HG03139 (cell line): ENCODE measurements around the gene DMBX1.
A peak's percentile ranks its signal among the peaks of the same experiment; 100 is the strongest.

ENCODE experiments used
- ATAC-seq: cut with Tn5 transposase; IDR thresholded peaks from one replicate; pipeline ENCODE4 v1.9.1; 2021; ENCODE audit not compliant: unreplicated experiment

The DMBX1 gene

DNA sequence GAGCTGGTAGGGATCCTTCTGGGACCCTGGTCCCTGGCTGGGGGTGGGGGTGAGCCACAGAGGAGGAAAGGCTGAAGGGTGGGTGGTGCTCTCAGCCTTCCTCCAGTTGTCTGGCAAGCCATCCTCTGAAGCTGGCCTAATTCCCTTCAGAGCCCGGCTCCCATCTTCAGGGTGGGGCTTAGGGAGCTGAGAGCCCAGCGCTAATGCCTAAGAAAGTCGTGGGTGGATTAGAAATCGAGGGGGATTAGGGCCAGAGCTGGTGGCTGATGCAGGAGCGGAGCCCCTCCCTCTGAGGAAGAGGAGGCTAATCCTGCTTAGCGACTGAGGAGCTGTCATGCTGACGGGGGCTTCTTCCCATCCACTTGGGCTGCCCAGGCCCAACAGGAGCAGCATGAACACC is 30.8 kb upstream of the DMBX1 start:
- no peak for ATAC-seq

DNA sequence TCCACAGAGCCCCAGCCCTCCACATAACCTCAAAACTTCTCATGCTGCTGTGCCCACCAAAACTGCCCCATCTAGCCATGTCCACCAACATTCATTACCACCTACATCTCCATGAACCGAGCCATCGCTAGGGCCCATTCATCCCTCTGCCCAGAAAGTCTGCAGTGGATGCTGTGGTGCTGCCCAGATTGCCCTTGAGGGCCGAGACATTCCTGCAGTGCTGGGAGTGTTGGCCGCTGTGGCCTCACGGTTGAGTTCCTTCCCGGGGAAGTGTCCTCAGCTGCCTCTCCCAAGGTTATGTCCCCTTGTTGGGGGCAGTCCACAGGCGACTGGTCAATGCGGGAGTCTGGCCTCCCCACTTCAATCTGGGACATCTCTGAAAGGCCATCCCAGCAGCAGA is 30.3 kb upstream of the DMBX1 start:
- ATAC-seq, result no peak

DNA sequence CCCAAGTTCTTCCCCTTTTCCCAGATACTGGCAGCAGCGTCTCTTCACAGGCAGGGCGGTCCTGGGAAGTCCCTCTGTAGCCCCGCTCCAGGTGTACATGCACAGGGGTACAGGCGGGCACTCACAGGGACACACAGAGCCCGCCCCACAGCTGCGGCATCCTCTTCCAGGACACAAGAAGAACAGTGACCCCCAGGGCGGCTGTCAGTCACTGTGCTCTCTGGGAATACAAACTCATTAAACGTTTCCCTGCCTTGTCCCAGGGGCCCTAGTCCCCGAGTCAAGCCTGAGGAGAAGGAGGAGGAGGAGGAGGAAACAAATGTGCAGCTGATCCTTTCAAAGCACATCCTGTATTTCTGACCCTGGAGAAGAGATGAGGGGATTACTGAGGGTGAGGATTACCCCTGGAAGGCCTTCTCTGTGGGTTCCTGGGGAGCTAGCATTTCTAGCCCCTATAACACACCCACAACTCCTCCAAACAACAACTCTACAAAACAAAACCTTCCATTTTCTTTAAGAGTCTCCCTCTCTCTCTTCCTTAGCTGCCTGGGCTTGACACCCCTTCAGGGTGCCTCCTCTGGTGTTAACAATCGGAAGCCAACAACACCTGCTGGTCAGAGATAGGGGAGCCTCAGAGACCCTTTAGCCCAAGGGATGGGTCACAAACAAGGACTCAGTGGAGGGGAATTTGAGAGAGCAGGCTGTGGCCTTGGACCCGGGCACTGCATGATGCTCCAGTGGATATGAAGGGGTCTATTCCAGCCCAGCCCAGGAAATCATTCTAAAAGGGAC is 28.4 kb upstream of the DMBX1 start:
- no peak for ATAC-seq

DNA sequence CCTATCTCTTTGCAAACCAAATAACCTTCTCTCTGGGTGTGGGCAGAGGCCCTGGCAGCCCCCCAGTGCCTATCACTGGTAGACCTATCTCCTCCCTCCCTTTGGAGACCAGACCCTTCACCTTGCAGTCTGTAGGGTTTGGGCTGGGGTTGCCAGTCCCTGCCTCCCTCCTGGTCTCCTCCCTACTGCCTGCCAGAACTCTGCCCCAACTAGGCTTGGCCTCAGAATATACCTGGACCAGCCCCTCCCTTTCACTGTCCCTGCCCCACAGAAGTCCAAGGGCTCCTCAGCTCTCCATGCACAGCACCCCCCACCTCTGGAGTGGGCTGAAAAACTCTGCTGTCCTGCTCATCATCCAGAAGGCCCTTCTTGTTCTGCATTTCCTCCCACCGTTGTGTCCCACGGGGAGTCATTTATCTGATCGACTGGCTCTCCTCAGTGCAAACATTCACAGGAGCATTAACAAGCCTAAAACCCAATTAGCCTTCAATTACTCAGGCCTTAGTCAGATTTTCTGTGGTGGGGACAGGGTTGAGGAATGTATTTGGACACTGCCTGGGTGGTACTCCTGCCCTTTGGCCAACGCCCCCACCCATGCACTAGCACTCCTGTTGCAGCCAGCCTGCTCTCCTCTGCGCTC is 27.7 kb upstream of the DMBX1 start:
- no peak for ATAC-seq

DNA sequence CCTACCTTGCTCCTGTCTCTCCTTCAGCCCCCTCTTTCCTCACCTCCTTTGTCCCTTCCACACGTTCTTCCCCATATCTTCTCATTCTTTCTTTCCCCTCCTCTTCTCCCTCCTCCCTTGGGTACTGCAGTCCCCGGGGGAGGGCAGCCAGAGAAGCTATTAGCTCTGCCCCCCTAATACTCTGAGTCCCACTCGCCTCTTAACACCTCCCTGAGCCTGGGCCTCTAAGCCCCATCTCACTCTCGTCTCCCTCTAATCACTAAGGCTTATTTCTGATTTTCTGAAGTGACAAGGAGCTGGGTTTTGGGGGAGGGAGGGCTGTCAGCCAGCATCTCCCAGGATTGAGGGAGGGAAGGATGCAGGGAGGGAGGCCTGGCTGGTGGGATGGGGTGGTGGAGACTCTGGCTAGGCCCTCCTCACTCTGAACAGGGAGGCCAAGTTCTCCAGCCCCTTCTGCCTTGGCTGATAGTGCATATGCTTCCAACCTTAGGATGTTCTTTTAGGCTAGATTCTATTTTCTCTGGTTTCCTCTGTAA is 25.6 kb upstream of the DMBX1 start:
- no peak for ATAC-seq

DNA sequence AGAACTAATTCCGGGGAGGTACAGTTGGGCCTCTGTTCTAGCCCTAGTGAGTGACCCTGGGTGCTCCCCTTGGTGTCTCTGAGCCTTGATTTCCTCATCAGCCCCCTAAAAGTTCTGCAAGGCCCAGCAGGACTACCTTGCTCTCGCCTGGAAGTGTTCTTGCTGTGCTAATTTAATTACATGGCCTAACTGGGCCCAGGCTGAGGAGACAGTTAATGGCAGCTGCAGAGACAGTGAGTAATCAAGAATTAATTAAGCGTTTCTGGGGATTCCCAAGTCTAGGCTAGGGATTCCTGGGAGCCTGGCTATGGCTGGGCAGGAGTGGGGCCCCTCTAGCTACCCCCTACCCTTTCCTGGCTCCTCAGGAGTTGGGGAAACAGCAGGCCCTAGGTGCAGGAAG is 24.7 kb upstream of the DMBX1 start:
- ATAC-seq, result no peak

DNA sequence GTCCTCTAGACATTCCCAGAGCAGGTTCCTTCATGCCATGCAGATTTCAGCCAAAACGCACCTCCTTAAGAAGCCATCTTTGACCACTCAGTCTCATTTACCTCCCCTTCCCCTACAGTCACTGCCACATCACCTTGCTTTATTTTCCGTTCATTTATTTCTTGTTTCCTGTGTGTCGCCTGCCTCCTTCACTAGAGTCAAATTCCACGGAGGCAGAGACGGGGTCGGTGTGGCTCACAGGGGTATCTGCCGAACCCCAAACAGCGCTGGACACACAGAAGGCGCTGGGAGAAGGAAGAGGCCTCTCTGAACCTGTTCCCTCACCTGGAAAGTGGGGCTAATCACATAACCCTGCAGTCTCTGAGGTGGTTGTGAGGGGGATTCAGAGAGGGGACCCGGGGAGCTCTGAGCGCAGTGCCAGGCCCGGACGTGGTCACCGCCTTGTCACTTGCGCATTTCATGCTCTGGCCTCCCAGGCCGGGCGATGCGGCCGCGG is 23.6 kb upstream of the DMBX1 start:
- ATAC-seq, result no peak

DNA sequence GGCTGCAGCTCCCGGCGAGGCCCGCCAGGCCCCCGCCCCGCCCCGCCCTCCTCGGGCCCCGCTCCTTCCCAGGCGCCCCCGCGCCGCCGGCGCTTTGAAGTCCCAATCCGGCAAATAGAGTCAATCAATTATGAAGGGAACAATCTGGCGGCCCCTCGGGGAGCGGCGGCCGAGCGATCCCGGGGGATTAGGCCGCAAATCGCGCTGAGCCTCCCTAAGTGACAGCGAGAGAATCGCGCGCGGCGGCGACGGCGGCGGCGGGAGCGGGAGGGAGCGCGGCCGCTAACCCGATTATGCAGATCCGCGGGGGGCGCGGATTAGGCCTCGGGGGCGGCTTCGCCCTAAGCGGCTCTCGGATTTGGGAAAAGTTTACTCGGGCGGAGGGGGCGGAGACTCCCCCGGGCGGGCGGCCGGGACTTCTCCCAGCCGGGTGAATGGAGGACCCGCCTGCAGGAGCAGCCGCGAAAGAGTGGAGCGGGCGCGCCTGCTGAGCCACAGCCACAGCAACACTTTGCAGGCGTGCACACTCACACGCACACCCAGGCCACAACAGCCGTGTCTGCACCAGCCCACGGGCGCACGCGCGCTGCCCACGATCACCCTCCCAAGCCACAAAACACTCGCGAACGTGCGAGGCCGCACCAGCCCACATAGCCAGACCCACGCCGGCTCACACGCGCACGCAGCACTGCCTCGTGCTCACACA is 23.0 kb upstream of the DMBX1 start:
- ATAC-seq, result no peak

DNA sequence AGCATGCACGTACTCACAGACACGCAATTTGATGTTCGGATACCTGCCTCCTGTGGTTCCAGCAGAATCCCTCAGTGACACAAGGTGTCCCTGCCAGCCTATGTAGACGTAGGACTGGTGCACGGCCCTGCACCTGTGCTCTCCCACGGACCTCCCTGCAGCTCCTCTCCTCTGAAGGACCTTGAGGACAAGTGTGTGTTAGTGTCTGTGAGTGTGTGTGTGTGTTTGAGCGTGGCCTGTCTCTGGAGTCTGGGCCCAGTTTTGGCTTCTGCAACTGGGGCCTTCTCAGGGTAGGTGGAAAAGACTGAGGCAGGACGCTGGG is 22.5 kb upstream of the DMBX1 start:
- no peak for ATAC-seq

DNA sequence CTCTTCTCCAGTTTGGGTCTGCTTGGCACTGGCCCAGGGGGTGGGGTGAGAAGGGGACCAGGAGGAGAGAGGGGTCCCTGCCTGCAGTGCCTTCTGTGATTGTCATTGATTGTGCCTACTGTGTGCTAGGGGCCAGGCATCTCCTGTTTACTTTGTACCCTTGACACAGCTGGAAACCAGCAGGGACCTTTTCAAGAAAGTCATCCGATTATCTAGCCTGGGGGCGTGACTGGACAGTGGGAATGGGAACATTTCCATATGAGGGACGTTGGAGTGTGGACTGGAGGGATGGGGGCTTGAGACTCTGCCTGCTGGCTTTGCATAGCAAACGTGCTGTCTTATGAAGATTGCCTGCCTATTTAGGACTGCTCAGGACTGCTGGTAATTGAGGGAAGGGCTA is 19.8 kb upstream of the DMBX1 start:
- ATAC-seq, result no peak

DNA sequence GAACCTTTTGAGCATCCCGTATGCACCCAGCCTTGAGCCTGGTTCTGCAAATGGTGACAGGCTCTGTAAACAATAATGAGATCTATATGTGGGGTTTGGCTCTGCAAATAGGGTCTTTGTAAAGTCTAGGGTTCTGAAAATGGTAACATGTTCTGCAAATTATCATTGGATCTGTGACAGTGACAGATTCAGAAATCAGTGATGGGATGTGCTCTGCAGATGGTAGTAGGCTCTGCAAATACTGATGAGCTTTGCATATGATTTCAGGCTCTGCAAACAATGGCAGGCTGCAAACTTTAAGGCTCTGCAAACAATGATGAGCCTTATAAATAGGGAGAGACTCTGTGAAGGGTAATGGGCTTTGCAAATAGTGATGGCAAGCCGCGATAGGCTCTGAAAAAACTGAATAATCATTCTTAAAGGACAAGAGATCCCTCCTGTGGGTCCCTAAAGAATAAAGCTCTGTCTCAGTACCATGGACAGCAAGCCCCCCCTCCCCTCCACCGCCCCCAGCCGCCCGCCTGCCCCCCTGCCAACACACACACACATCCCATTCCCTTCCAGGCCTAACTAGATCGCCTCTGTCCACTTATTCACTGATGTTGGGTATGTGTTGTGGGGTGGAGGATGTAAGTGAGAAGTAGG is 17.7 kb upstream of the DMBX1 start:
- ATAC-seq, result no peak

DNA sequence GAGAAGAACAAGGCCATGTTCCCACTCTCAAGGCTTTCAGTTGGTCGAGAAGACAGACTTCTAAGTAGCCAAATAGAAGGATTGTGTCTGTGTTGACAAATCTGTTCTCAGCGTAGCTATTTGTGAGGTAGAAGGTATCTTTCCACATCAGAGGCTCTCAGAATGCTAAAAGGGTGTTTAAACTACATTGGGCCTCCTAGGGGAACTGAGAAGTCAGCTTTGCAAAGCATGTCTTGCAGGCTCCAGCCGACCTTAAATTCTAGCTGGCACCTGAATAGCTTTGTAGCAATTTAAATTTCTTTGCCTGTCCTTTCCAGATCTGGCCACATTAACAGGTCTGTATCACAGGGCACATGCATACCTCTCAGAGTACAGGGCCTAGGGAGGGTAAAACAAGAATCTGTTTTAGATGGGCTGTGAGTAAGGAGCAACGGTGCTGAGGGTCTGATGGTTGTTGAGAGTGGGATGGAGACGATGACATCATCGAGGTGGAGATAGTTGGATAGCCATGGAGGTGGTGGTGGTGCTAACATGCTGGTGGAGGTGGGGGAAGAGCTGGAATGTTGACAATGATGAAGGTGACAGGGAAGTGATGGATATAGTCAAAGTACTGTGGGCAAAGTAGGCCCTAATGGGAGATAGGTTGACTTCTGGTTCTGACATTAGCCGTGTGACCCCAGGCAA is 17.0 kb upstream of the DMBX1 start:
- ATAC-seq, result no peak

DNA sequence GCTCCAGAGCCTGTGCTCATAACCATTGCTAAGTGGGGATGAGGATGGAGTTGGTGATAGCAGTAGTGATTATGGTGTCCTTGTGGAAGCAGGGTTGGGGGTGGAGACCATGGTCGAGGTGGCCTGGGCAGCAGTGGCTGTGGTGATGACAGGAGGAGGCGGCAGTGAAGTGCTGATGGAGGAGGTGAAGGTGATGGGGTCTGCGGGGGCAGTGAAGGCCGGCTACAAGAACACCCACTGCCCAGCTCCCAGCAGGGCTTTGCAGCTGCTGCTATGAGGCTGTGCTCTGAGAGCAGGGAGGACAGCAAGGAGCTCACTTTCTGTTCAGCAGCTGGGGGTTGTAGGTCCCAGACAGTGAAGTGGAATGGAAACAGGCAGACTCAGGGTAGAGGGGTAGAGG is 15.6 kb upstream of the DMBX1 start:
- no peak for ATAC-seq

DNA sequence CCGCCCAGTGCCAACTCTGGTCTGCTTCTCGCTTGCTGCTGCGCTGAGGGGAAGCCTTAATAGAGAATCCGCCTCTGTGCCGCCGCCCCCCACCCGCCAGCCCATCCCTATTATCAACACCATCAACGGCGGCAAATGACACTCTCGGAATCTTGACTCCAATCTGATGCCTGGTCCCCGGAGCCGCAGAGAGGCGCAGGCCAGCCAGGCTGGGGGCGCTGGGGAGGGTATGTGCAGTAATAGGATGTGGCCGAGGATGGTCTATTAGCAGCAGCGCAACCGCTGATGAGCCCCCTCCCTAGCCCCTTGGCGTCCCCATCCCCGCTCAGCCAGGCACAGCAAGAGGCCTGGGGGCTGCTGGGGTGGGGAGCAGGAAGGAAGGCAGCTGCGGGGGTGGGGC is 15.1 kb upstream of the DMBX1 start:
- ATAC-seq, result no peak

DNA sequence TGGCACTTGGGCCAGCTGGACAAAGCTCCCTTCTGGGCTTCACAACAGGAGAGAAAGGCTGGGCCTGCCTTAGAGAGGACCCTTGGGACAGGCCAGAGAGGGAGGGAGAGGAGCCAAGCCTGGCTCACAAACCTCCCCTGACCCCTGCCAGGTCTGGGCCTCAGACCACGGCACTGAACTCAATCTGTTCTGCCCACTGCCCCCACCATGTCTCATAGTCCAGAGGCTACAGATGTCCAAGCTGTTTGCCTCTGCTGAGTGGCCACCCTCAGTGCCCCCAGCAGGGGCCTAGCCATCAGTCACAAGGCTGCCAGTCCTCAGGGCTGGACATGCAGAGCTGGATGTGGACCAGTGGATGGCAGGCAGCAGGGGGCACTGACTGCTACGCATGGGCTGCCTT is 13.0 kb upstream of the DMBX1 start:
- ATAC-seq, result no peak

DNA sequence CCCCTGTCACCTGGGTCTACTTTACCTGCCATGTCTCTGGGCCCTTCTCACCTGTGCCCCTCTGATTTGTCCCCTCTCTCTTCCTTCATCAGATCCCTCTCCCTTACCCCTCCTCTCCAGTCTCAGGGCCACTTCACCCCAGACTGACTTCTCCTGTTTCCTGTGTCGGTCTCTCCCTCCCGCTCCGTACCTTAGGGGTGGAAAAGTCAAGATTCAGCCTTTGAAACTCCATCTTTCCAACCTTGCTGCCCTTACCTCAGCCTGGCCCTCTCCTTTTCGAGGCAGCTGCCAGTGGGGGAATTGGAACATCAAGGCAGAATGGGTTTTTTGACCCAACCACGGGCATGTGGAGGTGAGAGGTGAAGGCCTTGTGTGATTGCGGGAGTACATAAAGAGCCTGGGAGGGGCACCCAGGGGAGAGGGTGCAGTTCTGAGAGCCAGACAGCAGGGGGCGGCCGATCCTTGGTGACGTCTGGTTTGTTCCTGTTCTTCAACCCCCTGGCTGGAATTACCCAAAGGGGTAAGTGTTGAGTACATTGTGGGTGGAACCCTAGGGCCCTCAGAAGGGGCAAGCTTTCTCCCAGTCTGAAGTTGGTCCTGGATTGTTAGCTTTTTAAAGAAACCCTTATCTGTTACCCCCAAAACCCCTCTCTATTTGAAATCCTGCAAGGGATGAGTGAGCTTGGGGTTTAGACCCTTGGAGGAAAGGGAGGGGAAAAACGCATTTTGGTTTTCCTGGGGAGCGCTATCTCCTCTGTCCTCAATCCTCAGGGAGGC is 12.3 kb upstream of the DMBX1 start:
- peak; percentile 78 for ATAC-seq

DNA sequence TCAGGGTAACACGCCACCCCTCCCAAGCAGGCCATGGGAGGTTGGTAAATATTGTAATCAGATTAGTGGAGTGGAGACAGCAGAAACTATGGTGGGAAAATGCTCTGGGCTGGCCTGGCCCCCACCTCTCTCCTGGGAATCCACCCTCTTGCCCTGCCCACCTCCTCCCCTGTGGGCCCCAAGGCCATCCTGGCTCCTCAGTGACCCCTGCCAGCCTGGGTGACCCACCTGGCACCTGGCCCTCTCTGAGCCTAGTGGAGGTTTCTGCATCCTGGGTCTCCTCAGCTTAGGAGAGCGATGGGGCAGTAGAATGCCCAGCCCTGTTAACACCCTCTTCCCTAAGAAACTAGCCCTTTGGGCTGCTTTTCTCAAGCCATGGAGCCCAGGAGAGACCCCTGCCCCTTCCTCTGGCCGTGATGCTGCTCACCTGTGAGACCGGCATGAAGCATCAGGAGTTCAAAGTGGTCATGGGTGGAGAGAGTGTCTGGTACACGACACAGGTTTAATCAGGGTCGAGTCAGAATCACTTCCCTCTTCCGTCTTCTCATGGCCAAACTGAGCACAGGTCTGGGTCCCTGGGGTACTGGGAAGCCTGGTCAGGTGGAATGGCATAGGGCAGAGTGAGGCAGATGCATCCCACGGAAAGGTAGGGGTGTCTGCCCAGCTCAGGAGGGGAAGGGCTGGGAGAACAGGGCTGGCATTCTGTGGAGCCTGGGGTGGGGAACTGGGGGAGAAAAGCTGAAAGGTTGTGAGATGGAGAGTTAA is 10.7 kb upstream of the DMBX1 start:
- ATAC-seq, result no peak

DNA sequence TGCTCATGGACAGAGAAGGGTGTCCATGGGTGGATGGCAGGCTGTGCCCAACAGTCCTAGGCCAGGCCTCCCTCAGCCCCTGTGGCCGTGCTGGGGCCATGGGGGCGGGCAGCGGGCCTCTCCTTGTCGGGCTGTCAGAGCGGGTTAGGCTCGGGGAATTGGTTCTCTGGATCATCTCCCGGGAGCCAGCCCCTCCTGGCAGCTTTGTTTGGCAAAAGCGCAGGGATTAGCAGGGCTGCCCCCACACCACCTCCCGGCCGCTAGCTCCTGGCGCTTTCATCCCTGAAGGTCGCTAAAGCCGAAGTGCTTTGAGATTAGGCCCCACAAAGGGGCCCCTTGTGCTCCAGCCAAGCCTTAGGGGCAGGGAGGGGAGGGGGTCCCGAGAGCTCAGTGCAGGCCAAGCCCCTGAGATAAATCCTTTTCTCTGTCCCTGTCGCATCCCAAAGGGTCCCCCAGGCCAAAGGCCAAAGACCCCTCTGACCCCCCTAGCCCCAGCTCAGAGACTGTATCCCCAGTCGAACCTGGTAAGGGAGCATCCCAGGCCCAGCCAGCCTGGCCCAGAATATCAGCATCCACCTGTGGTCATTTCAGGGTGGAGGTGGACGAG is 9.8 kb upstream of the DMBX1 start:
- ATAC-seq, result no peak
